ENCODE results near the gene PSKH1.

DNA sequence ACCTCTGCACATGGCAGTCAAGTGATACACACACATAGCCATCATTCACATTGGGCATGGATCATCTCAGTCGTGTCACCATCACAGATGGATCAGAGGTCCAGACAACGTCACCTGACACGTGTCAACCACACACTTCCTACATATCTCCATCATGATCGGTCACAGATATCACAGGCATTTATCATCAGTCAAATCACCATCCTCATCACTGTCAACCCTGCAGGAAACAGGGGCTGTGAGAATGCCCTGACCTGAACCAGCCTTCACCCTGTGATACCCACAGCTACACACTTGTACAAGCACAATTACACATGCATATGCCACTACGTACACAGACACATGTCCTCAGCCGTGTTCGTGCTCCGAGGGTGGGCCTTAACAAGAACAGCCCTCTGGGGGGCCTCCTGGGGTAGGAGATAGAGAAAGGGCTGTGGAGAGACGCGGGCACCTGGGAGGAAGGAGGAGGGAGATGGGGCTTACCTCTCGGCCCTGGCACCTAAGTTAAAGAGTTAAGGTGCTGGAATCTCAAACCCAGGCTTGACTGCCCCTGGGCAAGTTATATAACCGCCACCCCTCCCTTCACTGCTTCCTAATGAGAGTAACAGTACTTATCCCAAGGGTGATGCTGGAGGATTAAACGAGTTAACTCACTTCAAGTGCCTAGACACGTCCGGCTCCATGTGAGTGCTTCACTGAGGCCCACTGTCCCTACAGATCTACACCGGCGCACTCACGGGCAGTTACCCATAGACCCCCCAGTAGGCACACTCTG, 74.3 kb downstream of the PSKH1 start:
- TF ChIP-seq, protein P1, sequence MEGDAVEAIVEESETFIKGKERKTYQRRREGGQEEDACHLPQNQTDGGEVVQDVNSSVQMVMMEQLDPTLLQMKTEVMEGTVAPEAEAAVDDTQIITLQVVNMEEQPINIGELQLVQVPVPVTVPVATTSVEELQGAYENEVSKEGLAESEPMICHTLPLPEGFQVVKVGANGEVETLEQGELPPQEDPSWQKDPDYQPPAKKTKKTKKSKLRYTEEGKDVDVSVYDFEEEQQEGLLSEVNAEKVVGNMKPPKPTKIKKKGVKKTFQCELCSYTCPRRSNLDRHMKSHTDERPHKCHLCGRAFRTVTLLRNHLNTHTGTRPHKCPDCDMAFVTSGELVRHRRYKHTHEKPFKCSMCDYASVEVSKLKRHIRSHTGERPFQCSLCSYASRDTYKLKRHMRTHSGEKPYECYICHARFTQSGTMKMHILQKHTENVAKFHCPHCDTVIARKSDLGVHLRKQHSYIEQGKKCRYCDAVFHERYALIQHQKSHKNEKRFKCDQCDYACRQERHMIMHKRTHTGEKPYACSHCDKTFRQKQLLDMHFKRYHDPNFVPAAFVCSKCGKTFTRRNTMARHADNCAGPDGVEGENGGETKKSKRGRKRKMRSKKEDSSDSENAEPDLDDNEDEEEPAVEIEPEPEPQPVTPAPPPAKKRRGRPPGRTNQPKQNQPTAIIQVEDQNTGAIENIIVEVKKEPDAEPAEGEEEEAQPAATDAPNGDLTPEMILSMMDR (IDR thresholded peaks at IDR 0.05): no peak
- TF ChIP-seq POLR2AphosphoS5 (IDR thresholded peaks at IDR 0.05) (peak in 1 of 2 donors; percentile 29), POLR2A (IDR thresholded peaks at IDR 0.05) (no peak), EP300 (IDR thresholded peaks at IDR 0.05) (no peak)
